ENCODE results near the gene GRHPR. TPM values are rescaled to one million over a fixed set of nuclear protein-coding genes. Genes with fewer than 3 reads are reported as not detected.

Gene GRHPR
- polyA plus RNA-seq (ENCODE audit: insufficient read length in 4 of 4), result 100 to 1,000 TPM; 138 to 156 (median 147) TPM

DNA sequence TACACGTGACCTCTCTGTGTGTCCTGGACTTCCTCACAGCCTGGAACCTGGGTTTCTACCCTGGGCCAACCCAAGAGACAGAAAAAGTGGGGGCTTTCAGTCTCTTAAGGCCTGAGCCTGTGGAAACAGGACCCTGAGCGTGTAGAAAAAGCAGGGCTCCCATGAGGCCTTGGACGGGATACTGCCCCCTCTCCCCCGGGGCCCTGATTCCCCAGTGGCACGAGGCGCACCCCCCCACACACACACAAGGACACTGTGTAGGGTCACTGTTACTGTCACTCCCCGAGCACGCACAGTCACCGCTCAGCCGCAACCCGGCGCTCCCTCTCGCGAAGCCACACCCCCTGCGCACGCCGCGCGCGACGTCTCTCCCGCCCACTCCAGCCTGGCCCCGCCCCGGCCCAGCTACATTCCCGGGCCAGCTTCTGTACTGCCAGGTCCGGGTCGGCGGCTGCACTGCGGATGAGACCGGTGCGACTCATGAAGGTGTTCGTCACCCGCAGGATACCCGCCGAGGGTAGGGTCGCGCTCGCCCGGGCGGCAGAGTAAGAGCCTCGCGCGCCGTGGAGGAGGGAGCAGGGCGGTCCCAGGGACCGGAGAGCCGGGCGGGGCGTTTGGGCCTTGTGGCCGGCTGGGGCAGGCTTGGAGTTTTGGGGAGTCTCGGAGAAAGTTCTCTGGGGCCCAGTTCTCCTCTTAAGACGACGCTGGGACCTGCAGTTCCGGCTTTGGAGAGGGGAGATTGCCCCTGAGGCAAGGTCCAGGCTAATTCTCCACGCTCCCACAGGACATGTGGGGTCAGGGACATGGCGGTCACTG lies at the start of gene GRHPR:
TSS of gene GRHPR (plus strand) at position 408 of the 816 bp plus-strand sequence. CDS start at position 463, 55 bp downstream.
- DNase-seq (ENCODE audit: low read depth in 4 of 4, low spot score in 2 of 4), result peak in 2 of 4 donors; percentile 59 to 66

DNA sequence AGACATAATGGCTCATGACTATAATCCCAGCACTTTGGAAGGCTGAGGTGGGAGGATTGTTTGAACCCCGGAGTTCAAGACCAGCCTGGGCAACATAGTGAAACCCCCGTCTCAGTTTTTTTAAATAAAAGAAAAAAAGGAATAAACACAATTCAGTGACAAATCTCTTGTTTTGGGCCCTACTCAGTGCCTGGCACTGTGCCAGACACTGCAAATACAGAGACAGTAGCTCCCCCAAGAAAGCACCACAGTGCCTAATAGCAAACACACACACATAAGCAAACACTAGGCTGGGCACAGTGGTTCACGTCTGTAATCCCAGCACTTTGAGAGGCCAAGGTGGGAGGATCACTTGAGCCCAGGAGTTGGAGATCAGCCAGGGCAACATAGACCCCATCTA lies 49.7 kb upstream of the GRHPR start:
- DNase-seq (ENCODE audit: low read depth in 4 of 4, low spot score in 2 of 4), result no peak

DNA sequence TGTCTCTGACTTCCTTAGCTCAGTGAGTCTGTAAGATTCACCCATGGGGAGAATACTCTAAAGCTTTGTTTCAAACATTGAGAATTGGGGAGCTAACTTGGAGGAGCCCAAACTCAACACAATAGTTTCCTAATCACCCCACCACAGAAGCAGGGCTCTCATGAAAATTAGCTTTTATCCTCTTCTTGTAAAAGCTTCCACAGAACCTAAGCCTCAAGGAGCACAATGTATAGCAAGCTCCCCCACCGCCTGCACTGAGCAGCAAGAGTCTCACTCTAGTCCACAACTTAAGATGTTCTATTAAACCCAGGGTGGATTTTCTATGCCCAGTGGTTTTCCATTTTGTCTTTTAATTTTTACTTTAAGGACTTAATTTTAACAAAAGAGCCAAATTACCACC lies 48.9 kb upstream of the GRHPR start:
- no peak for DNase-seq (ENCODE audit: low read depth in 4 of 4, low spot score in 2 of 4)

DNA sequence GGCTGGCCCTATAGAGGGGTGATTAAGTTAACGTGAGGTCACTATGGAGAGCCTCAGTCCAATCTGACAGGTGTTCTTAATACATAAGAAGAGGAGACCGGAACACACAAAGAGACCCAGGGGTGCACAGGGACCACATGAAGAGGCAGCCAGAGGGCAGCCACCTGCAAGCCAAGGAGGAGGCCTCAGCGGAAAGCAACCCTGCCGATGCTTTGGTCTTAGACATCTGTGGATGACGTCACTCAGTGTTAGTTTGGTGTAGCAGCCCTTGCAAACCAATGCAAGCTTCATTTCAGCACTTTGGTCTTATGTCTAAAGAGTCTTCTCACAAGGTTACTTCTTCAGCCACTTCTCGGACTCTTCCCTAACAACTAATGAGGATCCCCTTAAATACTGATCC lies 47.6 kb upstream of the GRHPR start:
- DNase-seq (ENCODE audit: low read depth in 4 of 4, low spot score in 2 of 4), result no peak

DNA sequence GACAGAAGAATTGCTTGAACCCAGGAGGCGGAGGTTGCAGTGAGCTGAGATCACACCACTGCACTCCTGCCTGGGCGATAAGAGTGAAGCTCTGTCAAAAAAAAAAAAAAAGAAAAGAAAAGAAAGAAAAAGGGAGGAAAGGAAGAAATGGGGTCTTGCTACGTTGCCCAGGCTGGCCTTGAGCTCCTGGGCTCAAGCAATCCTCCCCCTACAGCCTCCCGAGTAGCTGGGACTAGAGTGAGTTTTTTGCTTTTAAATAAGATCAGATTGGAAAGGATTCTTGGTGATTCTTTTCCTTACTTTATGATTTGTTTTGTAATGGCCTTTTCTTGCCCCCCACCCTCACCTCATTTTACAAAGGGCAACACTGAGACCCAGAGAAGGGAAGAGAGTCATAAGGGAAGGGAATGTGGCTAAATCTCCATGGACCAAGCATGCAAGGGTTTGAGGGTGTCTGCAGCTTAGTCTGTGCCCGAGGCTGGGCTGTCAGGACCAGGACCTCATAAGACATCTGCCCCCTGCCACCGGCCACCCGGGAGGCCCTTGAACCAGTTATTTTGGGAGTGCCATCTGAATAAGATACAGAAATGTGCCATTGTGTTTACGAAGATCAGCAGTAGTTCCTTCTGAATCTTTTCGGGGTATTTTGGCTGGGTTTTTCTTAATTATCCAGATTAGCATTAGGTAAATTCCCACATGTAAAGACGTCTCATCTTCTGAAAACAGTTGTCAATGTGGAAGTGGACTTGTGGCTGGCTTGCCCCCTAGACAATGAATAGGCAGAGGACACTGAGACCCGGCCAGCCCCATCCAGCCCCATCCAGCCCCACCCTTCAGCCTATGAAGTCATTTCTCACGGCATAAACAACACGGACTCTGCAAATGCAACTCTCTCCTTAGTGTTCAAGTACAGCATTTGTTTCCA lies 44.5 kb upstream of the GRHPR start:
- no peak for DNase-seq (ENCODE audit: low read depth in 4 of 4, low spot score in 2 of 4)

DNA sequence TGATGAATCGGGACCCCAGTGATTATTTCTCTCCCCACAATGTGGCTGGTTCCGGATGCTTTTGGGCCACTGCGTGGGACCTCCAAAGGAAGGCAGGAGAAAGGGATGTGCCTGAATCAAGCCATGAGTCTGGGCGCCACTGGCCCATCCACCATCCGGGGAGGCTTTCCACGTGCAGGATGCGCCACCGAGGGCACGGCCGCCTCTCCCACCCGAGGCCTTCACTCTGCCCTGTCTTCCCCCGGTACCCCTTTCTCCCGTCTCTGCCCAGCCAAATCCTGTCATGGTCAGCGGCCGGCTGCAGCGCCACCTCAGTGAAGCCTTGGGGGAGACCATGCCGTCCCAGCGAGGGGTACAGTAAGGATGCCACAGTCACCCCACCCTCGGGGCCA lies 43.9 kb upstream of the GRHPR start:
- DNase-seq (ENCODE audit: low read depth in 4 of 4, low spot score in 2 of 4), result no peak

DNA sequence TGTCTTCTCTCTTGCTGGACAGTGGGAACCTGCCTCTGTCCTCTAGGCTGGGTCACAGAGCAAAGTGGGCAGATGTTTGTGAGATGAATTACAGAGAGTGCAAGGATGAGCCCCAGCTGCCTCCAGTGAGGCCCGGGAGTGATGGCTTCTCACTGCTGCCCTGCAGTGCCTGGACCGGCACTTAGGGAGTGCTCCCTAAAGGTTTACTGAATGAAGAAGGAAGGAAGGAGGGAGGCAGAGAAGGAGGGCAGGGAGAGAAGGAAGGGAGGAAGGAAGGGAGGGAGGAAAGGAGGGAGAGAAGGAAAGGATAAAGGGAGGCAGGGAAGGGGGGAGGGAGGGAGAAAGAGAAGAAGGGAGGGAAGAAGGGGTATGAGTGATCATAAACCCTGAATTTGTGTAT lies 42.7 kb upstream of the GRHPR start:
- DNase-seq (ENCODE audit: low read depth in 4 of 4, low spot score in 2 of 4), result no peak

DNA sequence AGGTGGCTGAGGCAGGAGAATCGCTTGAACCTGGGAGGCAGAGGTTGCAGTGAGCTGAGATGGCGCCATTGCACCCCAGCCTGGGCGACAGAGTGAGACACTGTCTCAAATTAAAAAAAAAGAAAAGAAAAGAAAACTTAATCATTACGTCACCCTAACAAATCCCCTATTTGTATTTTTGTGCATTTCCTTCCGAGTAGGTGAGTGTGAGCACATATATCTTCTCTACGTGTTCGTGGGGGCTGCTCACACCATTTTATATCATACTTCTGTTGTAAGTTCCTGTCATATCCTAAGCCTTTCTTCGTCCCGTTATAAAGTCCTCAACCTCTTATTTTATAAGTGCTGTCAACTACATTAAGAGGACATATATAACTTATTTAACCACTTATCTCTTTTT lies 41.9 kb upstream of the GRHPR start:
- DNase-seq (ENCODE audit: low read depth in 4 of 4, low spot score in 2 of 4), result no peak

DNA sequence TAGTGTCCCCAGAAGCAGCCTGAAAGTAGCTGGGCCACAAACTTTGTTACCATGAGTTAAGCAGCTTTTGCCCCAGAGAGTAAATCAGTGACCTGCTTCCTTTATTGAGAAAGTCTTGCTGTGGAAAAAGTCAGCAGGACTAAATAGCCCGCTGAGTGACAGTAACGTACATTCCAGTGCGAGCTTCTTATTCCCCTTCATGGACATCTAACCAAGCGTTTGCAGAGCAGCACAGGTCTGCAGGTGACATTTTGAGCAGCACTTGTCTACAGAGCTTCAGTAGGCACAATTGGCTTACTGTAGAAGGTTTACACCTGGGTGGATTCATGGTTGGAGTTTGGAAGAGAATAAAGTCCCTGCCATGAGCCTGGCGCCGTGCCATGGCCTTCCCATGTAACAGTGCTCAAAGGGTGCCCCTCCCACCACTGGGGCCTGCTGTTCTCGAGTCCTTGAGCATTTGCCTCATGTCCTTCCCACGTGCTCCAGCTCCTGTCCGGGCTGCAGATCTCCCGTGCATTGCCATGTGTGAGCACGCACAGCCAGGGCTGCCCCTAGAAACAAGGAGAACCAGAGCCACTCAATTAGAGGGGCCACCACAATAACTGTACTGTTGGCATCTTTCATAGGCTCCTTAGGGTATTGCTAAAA lies 41.3 kb upstream of the GRHPR start:
- DNase-seq (ENCODE audit: low read depth in 4 of 4, low spot score in 2 of 4), result no peak

DNA sequence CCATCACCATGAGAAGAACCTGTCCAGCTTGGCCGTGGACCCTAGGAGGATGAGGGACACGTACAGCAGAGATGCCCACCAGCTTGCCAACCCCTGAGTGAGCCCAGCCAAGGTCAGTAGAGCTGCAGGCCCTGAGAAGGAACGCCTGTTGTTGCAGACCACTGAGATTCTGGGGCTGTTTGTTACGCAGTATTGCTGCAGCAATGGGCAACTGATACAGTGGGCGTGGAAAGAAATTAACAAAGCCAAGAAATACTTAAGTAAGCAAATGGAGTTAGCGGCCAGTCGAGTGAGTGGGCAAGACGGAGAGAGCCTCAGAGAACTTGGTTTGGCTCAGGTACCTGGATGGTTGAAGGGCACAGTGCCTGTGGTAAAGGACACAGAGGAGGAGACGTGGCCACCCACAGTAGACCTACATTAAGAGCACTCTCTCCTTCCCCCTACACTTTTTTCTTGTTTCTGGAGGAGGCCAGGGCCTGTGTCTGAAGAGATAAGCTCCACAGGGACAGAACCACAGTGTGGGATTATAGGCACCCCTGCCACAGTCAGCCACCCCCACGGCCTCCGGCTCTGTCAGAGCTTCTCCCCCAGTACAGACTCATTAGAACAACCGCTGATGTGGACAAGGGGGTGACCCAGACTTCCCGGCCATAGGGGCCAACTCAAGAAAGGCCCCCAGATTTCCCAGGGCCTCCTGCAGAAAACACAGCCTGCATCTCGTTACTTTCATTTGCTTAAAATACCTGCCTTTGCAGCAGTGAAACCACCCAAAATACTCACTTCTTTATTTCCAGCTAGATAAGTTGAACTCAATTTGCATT lies 40.1 kb upstream of the GRHPR start:
- no peak for DNase-seq (ENCODE audit: low read depth in 4 of 4, low spot score in 2 of 4)

DNA sequence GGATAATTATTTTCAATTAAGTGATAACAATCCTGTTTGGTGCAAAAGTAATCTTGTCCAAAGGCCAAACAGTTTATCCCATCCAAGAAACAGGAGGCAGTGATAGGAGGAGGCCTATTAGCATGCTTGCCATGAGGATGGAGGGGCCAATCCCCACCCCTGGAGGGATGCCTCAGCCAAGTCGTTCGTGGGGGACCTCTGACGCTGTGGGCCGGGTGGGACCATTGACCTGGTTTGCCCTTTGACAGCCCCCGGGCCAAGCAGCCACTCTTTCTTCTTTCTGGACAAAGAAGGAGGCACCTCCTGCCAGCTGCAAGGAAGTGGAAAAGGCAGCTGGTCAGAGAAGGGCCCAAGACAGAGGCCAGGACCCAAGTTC lies 39.5 kb upstream of the GRHPR start:
- DNase-seq (ENCODE audit: low read depth in 4 of 4, low spot score in 2 of 4), result no peak

DNA sequence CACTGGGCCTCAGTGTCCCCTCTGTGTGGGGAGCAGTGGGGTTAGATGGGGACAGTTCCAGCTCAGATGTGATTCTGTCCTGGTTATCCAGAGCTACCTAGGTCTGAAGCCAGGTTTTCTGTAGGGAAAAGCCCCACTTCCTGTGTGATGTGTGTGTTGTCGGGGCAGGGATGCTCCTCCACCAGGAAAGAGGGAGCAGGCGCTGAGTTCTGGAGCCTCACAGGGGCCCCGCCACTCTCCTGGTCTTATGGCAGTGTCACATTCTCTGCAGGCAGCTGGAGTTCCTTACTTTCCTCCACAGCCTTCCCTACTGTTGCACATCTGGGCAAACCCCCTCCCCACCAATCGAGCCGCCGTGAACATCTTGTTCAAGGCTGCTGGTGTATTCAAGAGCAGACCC lies 39.1 kb upstream of the GRHPR start:
- DNase-seq (ENCODE audit: low read depth in 4 of 4, low spot score in 2 of 4), result no peak

DNA sequence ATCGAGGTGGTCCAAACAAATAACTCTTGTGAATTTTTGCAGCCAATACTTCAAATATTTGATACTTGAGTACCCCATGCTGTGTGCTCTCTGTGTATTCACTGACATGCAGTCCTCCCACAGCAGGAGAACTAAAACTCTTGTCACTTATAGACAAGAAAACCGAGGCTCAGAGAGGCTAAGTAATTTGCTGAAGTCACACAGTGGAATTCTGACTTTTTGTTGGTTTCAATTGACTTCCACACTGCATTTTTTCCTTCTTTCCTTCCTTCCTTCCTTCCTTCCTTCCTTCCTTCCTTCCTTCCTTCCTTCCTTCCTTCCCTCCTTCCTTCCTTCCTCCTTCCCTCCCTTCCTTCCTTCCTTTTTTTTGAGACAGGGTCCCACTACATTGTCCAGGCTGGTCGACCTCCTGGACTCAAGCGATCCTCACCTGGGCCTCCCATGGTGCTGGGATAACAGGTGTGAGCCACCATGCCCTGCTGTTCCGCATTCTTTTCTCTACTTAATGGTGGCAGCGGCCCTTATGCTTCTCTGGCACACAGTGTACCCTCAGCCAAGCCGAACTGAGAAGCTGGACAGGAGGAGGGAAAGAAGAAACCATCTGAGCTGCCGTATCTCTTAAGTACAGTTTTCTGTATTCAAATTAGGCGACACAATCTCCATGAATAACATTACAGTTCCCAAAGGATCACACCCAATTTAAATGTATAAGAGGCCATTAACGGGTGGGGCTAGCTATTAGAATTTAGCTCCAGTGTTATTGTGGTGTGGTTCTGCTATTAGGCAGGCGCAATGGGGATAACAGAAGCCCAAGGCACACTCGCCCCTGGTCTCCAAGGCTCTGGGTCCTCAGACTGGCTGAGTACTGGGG lies 38.4 kb upstream of the GRHPR start:
- no peak for DNase-seq (ENCODE audit: low read depth in 4 of 4, low spot score in 2 of 4)

DNA sequence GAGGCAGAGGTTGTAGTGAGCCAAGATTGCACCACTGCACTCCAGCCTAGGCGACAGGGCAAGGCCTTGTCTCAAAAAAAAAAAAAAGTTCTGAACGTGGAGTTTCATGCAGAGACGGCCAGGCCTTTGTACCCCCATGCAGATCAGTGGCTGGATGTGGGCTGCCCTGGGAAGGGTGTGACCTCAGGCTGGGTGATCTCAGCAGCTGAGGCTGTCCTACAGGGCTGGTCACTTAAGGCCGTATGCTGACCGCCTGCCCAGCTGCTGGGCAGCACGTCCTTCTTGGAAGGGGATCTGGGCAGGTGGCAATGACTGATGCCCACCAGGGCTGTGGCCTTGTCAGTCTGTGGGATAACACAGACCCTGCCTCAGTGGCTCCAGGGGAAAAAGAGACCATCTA lies 37.2 kb upstream of the GRHPR start:
- no peak for DNase-seq (ENCODE audit: low read depth in 4 of 4, low spot score in 2 of 4)

DNA sequence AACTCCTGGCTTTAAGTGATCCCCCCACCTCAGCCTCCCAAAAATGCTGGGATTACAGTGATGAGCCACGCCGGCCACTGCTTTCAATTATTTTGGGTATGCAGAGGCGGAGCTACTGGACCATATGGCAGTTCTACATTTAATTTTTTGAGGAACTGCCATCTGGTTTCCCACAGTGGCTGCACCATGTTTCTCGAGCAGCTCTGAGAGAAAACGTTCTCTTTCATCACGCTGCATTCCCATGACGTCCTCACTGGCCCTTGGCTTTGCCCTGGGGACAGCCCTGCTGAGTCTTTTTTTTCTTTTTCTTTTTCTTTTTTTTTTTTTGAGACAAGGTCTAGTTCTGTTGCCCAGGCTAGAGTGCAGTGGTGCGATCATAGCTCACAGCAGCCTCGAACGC lies 35.5 kb upstream of the GRHPR start:
- DNase-seq (ENCODE audit: low read depth in 4 of 4, low spot score in 2 of 4), result no peak

DNA sequence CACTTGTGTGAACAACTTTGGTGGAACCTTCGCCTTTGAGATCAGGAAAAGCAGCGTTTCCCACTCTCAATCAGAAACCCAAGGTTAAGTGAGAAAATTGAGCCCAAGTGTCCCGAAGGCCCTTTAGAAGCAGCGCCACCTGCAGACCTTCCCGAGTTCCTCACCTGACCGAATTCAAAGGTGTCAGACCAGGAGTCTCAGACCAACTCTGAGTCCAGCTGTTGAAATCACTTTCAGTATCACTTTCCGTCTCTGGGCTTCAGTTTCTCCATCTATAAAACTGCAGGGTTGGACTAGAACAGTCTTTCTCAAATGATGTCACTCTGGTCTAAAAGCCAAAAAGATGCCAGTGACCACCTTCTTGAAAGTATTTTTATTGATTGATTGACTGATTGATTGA lies 31.7 kb upstream of the GRHPR start:
- DNase-seq (ENCODE audit: low read depth in 4 of 4, low spot score in 2 of 4), result no peak

DNA sequence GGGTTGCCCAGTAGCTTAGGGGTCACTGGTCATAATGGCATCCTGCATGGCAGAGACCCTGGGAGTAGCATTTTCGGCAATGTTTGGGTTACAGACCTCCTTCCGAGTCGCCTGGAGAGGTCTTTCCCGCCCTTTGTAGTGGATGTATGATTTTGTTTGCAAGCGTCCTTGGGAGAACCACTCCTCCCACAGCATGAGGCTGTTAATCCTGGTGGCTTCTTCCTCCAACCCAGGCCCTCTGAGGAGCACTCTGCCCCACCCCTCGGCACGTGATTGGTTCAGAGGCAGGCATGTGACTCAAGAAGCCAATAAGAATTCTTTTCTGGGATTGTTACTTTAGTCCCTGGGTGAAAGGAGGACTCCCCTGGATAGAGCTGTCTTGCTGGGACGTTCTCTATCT lies 30.2 kb upstream of the GRHPR start:
- DNase-seq (ENCODE audit: low read depth in 4 of 4, low spot score in 2 of 4), result no peak

DNA sequence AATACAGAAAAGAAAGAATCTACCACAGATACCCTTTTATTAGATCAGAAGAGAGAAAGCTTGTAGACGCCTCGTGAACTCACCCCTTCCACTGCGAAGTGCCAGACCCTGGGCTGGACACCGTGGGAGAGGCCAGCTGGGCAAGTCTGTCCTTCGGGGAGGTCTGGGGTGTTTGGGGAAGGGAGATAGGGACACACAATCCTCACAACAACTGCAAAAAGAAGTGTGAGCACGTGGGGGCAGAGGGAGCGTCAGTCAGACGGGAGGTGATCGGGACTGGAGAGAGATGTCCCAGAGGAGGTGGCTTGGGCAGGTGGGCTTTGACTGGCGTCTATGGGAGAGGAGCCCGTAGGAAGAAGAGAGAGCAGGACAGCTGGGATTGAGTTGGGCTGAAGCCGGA lies 27.3 kb upstream of the GRHPR start:
- DNase-seq (ENCODE audit: low read depth in 4 of 4, low spot score in 2 of 4), result no peak

DNA sequence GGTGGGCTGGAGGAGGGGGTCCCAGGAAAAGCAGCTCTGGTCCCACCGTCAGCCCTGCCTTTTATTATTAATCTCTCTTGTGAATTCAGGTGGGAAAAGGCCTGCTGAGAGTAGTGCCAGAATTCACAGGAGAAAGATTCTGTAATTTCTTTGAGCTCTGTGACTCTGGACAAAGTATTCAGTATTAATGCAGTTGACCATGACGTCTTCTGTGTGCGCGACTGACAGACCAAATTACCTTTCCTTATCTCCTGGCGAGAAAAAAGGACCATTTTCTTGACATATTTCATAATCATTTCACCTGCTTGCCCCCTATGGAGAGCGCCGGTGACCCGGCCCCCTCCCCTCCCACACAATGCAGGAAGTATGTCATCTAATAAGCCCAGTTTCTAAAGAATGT lies 26.8 kb upstream of the GRHPR start:
- DNase-seq (ENCODE audit: low read depth in 4 of 4, low spot score in 2 of 4), result no peak

Measured in left renal cortex interstitium (tissue), 4 donors.